AG04449 (cell line): ENCODE data around the gene MSH3.

Source experiments
- CTCF ChIA-PET: fragments of 350-600 bp; formaldehyde crosslinking; extraction: SDS; loops from one replicate; lab custom pipeline; 2021; ENCODE audit warnings: antibody characterized with exemption; lab: Yijun Ruan, JAX
- POLR2A ChIA-PET: fragments of 400-600, 350-600 bp; formaldehyde crosslinking; extraction: SDS; loops from one replicate; lab custom pipeline; 2020; ENCODE audit warnings: antibody characterized with exemption, inconsistent platforms; lab: Yijun Ruan, JAX
- DNase-seq: peaks from one replicate; pipeline ENCODE4 v3.0.0-alpha.2; 2010; ENCODE audit warnings: low read depth, low spot score
- H3K4me3 ChIP-seq: 2 replicates; pipeline ENCODE4 v1.5.1; 2011; ENCODE audit warnings: low read depth, mild to moderate bottlenecking, control low read depth, low read length
- CTCF ChIP-seq: IDR thresholded peaks from one replicate; pipeline ENCODE4 v1.5.1; 2011; ENCODE audit warnings: mild to moderate bottlenecking, moderate library complexity, low read length, control low read depth, inconsistent platforms; ENCODE audit not compliant: insufficient read depth; ENCODE audit errors: missing control alignments

Gene MSH3

GRCh38 chr5:80662108-80662507, 7.7 kb downstream of the MSH3 start:
- CTCF ChIA-PET, result interaction anchor here (1.5 kb wide), 1 partner anchor 10 kb away, joined by 11 read pairs; no protein-coding TSS in a partner anchor
- DNase-seq, result no peak
- TF ChIP-seq CTCF, result no peak
- POLR2A ChIA-PET, result no interaction called here
- no peak overlapping the region for H3K4me3 ChIP-seq

GRCh38 chr5:80665057-80665456, 10.6 kb downstream of the MSH3 start:
- no peak for TF ChIP-seq CTCF
- ChIA-PET POLR2A (no interaction called here), CTCF (interaction anchor here (1.4 kb wide), 1 partner anchor 530 kb away, joined by 3 read pairs; no protein-coding TSS in a partner anchor)
- no peak overlapping the region for H3K4me3 ChIP-seq
- DNase-seq, result no peak

GRCh38 chr5:80667384-80667783, 12.9 kb downstream of the MSH3 start:
- ChIA-PET POLR2A (no interaction called here), CTCF (interaction anchor here (1.0 kb wide), 1 partner anchor 186 kb away, joined by 4 read pairs; no protein-coding TSS in a partner anchor)
- no peak for DNase-seq
- no peak for TF ChIP-seq CTCF
- H3K4me3 ChIP-seq, result no peak overlapping the region

GRCh38 chr5:80668016-80668969, 13.8 kb downstream of the MSH3 start:
- no peak for DNase-seq
- CTCF ChIA-PET, result interaction anchor here (1.0 to 2.7 kb wide), 5 partner anchors 11 to 577 kb away, joined by 3 to 28 read pairs (median 11); no protein-coding TSS in a partner anchor

GRCh38 chr5:80672140-80672736, 17.8 kb downstream of the MSH3 start:
- H3K4me3 ChIP-seq, result no peak overlapping the region
- POLR2A ChIA-PET, result no interaction called here
- TF ChIP-seq CTCF, result peak; percentile 78
- CTCF ChIA-PET, result interaction anchor here (0.6 to 4.0 kb wide), 24 partner anchors 9 to 587 kb away, joined by 3 to 90 read pairs (median 4); partner anchors contain the start of genes DHFR and MSH3
- no peak for DNase-seq

More at GRCh38 chr5:80668016-80668969, 13.8 kb downstream of the MSH3 start:
- POLR2A ChIA-PET, result no interaction called here
- TF ChIP-seq CTCF, result no peak
- H3K4me3 ChIP-seq, result no peak overlapping the region
